Erythroblast (primary cell): ENCODE measurements around the gene FAM117A.

Experiments
- DNase-seq, 2 experiments: peaks; one replicate each; lab custom pipeline; 2025; lab: John Stamatoyannopoulos, UW
- GATA1 ChIP-seq: IDR thresholded peaks from 2 replicates; pipeline ENCODE4 v1.6.1; 2011; ENCODE audit warnings: low read depth, mild to moderate bottlenecking, control low read depth, low read length, moderate library complexity
- POLR2A ChIP-seq: IDR thresholded peaks from 2 replicates; pipeline ENCODE4 v1.6.1; 2011; ENCODE audit warnings: mild to moderate bottlenecking, low read length

The FAM117A gene

DNA sequence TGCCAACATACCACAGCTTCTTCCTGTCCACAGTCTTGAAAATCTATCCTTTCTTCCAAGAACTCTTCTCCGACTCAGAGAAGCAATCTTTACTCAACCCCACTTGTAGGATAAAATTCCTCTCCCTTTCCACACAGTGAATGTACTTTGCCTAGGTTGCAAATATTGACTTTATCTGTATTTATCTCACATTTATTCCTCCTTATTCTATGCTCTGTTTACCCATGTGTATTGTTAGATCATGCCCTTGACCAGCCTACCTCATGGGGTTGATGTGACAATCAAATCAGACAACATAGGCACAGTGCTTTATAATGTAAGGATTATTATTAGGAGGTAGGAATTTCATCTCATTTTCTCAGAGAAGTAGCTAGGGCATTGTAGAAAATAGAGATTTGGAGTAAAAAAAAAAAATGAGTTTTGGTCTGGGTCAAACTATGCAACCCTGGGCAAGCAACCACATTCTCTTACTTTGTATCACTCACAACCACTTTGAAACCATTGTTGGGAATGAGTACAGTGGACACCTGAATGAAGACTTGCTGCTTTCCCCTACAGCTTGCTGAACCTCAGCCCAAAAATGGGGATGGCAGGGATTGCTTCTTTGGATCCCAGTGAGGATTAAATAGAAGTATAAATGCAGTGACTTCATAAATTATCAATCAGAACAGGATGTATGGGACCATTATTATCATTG lies 47.1 kb downstream of the FAM117A start:
- TF ChIP-seq GATA1 (no peak), POLR2A (no peak)
- no peak for DNase-seq

DNA sequence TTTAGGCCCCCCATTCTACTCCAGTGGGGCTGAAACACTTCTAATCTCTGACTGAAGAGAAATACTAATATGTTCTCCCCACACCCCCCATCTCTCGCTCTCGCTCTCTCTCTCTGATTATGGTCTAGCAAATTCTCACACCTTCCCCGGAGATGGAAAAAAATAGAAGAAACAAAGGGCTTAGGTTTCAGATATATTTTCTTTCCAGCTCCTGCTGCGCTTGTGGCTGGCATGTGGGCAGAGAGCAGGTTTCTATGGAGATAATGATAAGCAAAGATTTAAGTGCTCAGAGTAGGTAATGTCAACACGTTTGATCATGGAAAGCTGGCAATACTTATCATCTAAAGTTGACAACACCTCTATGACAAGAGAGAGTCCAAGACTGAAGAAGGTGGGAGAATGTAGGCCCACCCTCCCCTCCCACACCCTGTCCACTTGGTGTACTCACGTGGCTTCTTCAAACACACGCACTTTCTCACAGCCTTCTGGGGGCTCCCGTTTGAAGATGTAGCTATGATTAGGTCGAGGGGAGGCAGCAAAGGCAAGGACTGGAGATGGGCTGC lies 48.1 kb downstream of the FAM117A start:
- DNase-seq: no peak
- no peak for TF ChIP-seq GATA1
- no peak for TF ChIP-seq POLR2A

DNA sequence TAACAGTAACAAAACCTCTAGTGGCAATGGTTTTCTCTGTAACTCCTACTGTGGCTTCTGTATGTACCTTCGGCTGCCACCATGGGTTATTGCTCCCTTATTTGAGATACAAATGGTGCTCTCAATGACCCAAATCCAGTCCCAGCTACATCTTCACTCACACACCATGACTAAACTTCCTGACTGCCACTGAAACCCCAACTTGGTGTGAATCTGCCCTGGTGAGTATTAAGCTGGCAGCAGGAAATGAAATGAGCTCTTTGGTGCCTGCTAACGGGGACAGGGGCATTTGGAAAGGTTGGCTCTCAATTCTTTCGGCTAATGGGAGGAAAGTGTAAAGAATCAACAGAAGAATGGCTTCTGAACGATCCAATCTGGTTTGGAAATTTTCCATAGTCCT lies 48.7 kb downstream of the FAM117A start:
- TF ChIP-seq GATA1 (no peak), POLR2A (no peak)
- no peak for DNase-seq

DNA sequence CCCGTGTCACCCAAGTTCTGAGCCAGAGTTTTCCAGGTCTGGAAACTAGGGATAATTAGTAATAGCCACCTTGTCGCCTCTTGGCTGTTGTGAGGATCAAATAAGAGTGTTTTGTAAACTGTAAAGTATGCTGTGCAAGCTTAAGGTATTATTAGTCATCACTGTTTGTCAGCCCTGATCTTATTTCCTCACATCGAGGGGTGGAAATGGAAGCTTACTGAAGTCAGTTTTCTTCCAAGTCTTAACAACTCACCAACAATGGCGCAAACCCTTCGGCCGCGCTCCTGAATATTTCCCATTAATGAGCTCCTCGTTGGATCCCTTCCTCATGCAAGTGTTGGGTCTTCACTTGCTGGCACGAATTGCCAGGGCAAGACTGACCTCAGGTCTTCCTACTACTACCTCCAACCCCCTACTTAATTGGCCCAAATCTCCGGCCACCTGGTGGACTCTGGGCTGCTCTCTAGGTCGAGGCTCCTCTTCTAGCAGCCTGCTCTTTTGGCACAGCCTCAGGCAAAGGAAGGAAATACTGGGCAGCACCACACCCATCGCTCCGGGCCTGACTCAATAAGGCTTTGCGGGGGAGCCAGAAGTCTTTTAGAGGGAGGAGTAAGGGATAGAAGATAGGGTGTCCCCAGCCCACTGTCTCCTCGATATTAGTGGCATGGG lies 55.3 kb downstream of the FAM117A start:
- peak; percentile 59 to 67 for DNase-seq

DNA sequence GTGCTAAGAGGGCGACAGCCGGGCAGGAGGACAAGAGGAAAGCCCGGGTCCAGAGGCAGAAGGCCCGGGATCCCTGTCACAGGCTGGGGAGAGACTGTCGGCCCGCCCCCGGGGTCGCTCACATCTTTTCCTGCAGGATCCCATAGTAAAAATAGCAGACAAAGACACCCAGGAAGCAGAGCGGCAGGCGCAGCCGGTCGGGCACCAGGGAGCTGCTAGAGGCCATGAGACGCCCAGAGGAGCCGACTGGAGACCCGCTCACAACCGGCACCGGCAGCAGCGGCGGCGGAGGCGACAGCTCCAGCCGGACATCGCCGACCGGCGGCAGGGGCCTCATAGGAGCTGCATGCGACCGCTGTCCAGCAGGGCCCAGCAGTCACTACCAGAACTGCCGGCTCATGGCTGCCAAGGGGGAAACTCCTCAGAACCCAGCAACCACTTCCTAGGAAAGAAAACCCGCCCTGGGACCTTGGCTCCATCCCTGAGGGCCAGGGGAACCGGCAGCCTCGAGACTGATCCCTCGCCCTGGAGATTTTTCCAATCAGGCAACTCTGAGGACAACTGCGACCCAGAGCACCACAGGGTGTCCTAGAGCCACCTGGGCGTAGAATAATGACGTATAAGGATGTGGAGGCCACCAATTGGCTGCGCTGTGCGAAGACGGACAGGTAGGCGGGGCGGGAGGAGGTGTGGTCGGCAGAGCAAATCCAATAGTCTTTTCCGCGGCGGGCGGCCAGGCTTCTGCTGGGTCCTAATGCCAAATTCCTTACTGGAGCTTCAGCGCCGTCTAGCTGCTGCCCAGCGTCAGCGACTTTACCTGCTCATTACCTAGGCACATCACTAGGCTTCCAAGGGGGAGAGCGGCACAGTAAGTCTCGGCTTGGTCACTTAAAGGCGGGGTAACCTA lies 56.1 kb downstream of the FAM117A start, which contains the start of gene SLC35B1:
SLC35B1 (minus strand) TSS at position 357 of the 907 bp plus-strand sequence; CDS start at position 226, 131 bp downstream.
- peak; percentile 99 for DNase-seq
- TF ChIP-seq GATA1 (no peak), POLR2A (peak; percentile 58)

More for the DNA sequence above, 55.3 kb downstream of the FAM117A start:
- TF ChIP-seq POLR2A (peak; percentile 34), GATA1 (no peak)

DNA sequence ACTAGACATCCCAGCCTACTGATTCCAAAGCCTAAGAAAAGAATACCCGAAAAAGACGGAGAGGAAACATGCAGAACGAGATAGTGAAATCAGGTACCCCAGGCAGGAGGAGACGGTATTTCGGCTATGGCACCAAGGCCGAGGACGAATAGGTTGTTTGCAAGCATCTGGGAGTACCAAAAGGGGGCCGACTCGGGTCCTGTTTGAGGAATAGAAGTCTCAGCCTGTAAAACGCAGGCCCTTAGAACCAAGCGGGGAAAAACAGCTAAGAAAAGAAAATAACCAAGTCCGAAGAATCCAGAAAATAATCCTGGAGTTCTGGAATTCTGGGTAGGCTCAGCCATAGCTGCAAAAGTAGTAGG lies 56.7 kb downstream of the FAM117A start:
- TF ChIP-seq GATA1: no peak
- no peak for TF ChIP-seq POLR2A
- peak; percentile 42 to 50 for DNase-seq

DNA sequence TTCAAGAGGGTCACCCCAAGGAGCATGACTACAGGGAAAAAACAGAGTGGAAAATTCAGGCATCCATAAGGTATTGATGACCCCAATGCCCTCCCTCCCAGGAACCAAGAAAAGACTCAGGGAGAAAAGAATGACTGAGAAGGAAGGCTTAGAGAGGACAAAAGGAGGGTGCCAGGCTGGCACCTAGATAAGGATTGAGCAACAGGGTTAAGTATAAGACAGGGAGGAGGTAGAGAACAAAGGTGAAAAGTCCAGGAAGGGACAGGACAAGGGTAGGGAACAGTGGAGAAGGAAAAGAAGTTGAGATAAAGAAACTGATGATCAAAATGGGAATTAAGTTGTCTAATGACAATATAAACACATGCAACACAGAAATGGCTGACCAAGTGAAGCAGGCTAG lies 58.7 kb downstream of the FAM117A start:
- DNase-seq: no peak
- TF ChIP-seq POLR2A (no peak), GATA1 (no peak)

DNA sequence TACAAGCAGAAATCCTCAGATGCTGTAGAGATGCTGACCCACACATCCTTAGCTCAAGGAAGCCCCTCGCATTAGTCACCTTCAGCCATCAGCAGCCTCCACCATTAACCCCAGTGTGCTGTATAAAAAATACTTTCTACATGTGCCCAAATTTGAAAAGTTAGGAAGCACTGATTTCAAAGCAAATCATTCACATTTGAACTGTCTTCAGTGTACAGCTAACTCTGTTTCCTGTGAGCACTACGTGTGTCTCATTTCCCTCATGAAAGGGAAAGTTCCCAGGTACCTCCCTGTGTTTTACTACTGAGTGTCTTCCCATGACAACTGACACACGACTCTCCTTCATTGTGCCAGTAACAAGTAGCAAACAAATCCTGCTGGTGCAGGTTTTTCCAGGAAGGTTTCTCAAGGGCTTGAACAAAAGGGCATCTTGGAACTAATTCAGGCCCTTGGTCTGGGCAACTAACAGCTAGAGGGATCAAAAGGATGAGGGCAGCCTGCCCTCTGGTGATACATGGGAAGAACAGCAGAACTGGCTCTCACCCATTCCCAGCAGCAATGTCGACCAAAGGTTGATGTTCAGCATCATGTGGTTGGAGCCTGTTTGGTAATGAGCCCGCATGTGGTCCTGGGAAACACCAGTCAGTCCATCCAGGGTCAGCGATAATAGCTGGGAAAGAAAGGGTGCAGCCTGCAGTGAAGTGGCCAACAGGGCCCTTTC lies 60.2 kb downstream of the FAM117A start:
- TF ChIP-seq POLR2A: no peak
- TF ChIP-seq GATA1: no peak
- peak; percentile 48 to 52 for DNase-seq

DNA sequence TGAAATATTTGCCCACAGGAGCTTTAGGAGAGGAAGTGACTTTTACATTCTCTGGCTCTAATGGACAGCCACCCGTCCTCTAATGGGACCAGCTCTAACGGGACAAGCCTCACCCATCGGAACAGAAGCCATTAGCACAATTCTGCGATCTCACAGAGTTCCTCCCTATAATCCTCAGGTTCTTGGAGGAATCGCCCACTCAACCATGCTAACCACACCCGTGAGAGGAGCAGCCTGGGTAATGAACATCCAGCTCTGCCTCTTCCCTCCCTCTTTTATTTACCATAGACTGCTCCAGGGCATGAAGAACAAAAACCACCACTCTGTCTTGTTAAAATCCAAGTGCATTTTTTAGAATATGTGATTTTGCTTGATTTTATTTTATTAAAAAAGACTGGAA lies 63.0 kb downstream of the FAM117A start:
- TF ChIP-seq GATA1: no peak
- TF ChIP-seq POLR2A: no peak
- no peak for DNase-seq

DNA sequence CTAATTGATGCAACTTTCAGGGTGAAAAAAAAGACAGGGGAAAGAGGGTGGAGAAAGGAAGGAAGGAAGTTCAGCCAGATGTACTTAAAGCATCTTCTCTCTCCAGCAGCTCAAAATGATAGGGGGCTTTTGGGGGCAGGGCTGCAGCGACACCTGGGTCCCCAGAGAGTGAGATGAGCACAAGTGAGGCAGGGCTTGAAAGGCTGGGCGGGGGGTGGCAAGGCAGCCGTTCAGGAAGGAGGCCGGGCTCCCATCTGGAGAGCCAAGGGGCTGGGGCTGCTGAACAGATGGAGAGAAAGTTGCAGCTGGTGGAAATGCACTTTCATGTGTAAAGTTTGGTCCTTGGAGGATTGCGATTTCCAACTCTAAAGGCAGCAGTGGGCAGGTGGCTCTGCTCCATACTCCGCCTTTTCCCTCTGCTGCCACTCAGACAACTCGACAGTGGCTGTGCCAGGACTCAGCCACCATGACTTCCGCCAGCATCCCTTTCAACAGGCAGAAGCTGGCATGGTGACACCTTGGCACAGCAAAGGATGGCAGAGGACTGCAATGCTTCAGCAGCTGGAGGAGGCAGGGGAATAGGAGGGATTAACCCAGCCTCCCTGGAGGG lies 63.9 kb downstream of the FAM117A start:
- no peak for DNase-seq
- TF ChIP-seq POLR2A: no peak
- no peak for TF ChIP-seq GATA1

DNA sequence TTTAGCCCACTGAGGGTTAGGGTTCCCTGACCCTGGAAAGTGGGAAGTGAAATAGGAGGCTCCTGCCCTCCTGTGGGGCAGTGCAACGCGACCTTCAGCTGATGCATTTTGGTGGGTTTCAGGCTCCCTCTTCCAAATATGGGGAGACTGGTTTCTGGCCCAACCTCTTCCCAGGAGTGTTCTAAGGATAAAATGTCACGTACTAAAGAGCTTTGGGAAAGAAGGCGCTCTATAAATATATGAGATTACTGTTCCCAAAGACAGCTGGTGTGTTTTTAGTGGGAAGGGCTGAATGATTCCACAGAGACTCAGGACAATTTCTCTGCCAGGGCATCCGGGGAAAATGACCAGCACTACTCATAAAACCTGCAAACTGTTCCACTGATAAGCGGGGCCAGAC lies 65.9 kb downstream of the FAM117A start:
- no peak for TF ChIP-seq POLR2A
- no peak for TF ChIP-seq GATA1
- DNase-seq: no peak

DNA sequence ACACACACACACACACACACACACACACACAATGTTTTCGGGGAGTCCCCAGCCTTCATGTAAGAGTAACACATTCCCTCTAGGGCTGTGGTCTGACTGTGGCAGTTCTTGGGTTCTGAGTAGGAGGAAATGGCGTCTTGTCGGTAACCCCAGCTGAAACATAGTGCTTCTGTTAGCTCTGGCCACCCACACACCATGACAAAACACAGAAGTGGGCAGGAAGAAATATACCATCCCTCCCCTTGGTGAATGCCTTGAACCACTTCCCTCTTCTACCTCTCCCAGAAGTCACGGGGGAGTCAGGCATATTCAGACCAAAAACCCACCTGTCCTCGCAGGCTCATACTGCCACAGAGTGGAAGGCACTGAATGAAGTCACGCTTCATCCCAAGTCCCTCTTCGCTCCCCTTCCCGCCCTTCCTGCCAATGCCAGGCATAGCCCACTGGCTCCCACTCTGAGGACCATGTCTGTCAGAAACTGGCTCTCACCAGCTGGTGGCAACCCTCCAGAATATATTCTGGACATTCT lies 67.6 kb downstream of the FAM117A start:
- no peak for DNase-seq
- TF ChIP-seq POLR2A: no peak
- TF ChIP-seq GATA1: no peak
